ENCODE data around the gene ANO5. TPM values are rescaled to one million over a fixed set of nuclear protein-coding genes. Genes with fewer than 3 reads are reported as not detected.

The ANO5 gene
- total RNA-seq, 1 experiment from 2014 or later: 1.1 TPM

DNA sequence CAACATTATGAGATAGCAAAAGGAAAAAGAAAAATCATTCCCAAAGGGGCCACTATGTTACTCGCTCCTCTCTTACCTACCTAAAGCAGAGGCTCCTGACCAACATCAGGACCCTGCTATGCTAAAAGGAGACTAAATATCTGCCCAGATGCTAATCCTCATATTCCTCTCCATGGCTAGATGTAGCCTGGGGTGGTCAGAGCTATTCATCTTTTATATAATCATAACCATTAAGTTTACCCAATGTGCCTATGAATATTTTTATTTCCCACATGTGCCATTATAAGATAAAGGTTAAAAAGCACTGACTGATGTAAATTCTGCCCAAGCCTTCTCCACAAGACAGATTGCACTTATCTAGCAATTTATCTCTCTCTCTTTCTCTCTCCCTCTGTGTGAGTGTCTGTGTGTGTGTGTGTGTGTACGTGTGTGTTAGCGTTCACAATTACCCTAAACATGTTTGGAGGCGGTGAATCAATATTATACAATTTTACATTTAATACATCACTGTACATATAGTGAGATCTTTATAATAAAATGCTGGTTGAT is 41.2 kb upstream of the ANO5 start:
- Histone ChIP-seq H3K27me3 (ENCODE audit: insufficient read depth, low read length) (no peaks in the 10 kb centered on the region), H3K36me3 (ENCODE audit: control insufficient read depth in 1 of 2, insufficient read depth in 2 of 2, low read length in 2 of 2) (no peaks in the 10 kb centered on the region), H3K9me2 (ENCODE audit: insufficient read depth) (no peaks in the 10 kb centered on the region), H3K4me3 (replicated peaks in 1 of 2; ENCODE audit: low read depth in 1 of 2, low read length in 2 of 2) (no peak overlapping the region), H3K79me2 (ENCODE audit: insufficient read depth, low read length) (no peaks in the 10 kb centered on the region), H3K4me1 (ENCODE audit: control insufficient read depth in 1 of 2, insufficient read depth in 2 of 2, low read length in 2 of 2) (no peaks in the 10 kb centered on the region), H3K9me3 (ENCODE audit: control insufficient read depth in 1 of 2, insufficient read depth in 1 of 2, low read depth in 1 of 2, low read length in 2 of 2) (0 out of 4 replicates have a peak, but pooled peaks cover 0 to 5% of the 10 kb centered on the region in 2 experiments), H4K20me1 (ENCODE audit: insufficient read depth) (no peaks in the 10 kb centered on the region; the same call in 1 of the 2 replicates), H3K9ac (ENCODE audit: low read length) (no peak overlapping the region), H3K4me2 (ENCODE audit: low read length) (no peak overlapping the region), H2AFZ (ENCODE audit: low read depth, low read length, poor library complexity, severe bottlenecking) (no peak overlapping the region), H3K27ac (ENCODE audit: low read depth, low read length) (no peak overlapping the region)
- BruUV-seq (replicated peaks): no TSS peak
- intact Hi-C loops (cut with micrococcal nuclease): loop anchor here (5.0 kb wide), 1 partner anchor 1504 kb away; no protein-coding TSS in a partner anchor
- ATAC-seq (no peak), DNase-seq (ENCODE audit: low read depth, low spot score) (no peak)
- CTCF ChIA-PET: no interaction called here
- TF ChIP-seq EZH2 (IDR thresholded peaks at IDR 0.05) (no peak), ELF1 (IDR thresholded peaks at IDR 0.05; ENCODE audit: borderline replicate concordance, low read depth) (no peak), CBX3 (IDR thresholded peaks at IDR 0.05; ENCODE audit: low read depth) (no peak), EZH2phosphoT487 (IDR thresholded peaks at IDR 0.05; ENCODE audit: borderline replicate concordance) (no peak), POLR2AphosphoS5 (IDR thresholded peaks at IDR 0.05; ENCODE audit: low read depth, low read length) (no peak)
- POLR2A ChIA-PET: no interaction called here
- RAD21 ChIA-PET (ENCODE audit: low non-redundant PET in 1 of 2, low total read pairs in 2 of 2, uncharacterized antibody in 2 of 2, unreplicated experiment in 2 of 2): no interaction called here

DNA sequence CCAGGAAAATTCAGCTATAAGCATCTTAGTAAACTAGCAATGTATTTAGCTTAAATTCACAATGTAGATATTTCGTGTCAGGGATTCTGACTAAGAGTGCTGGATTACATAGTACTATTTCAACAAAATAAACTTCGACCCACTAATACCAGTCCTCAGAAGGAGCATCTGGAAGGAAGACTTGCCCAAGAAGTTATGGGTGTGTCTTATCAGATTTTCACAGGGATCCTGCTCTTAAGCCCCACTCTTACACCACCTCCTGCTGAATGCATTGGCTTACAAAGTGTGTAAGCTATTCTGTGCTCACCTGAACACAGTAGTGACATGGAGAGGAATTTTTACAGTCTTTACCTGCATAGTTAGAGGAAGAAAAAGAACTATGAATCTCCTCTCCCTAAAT is 35.4 kb upstream of the ANO5 start:
- RAD21 ChIA-PET (ENCODE audit: low non-redundant PET in 1 of 2, low total read pairs in 2 of 2, uncharacterized antibody in 2 of 2, unreplicated experiment in 2 of 2): no interaction called here
- no peaks in the 10 kb centered on the region; a peak in 1 of 4 replicates for H3K36me3 ChIP-seq (ENCODE audit: control insufficient read depth in 1 of 2, insufficient read depth in 2 of 2, low read length in 2 of 2)
- no peak overlapping the region for H3K4me3 ChIP-seq (replicated peaks in 1 of 2; ENCODE audit: low read depth in 1 of 2, low read length in 2 of 2)
- no peak for TF ChIP-seq CBX3 (IDR thresholded peaks at IDR 0.05; ENCODE audit: low read depth)
- no peak for TF ChIP-seq RAD21 (IDR thresholded peaks at IDR 0.05; ENCODE audit: low read depth)
- no peak for TF ChIP-seq ZNF274 (IDR thresholded peaks at IDR 0.05; ENCODE audit: low read depth, low read length)
- no peak for TF ChIP-seq POLR2A (IDR thresholded peaks at IDR 0.05; ENCODE audit: borderline replicate concordance, extremely low read depth, insufficient read depth, insufficient read length)
- TF ChIP-seq SRF (IDR thresholded peaks at IDR 0.05; ENCODE audit: low read depth): no peak
- H3K27me3 ChIP-seq (ENCODE audit: insufficient read depth, low read length): no peaks in the 10 kb centered on the region
- H3K79me2 ChIP-seq (ENCODE audit: insufficient read depth, low read length): no peaks in the 10 kb centered on the region
- CTCF ChIA-PET: no interaction called here
- POLR2A ChIA-PET: no interaction called here
- no peak for ATAC-seq
- no peak overlapping the region for H3K4me2 ChIP-seq (ENCODE audit: low read length)
- no TSS peak for BruUV-seq (replicated peaks)
- H3K9me2 ChIP-seq (ENCODE audit: insufficient read depth): no peaks in the 10 kb centered on the region
- H3K9ac ChIP-seq (ENCODE audit: low read length): no peak overlapping the region
- H3K9me3 ChIP-seq (ENCODE audit: control insufficient read depth in 1 of 2, insufficient read depth in 1 of 2, low read depth in 1 of 2, low read length in 2 of 2): 0 out of 4 replicates have a peak, but pooled peaks cover 0 to 5% of the 10 kb centered on the region in 2 experiments
- H3K4me1 ChIP-seq (ENCODE audit: control insufficient read depth in 1 of 2, insufficient read depth in 2 of 2, low read length in 2 of 2): no peaks in the 10 kb centered on the region
- no peak overlapping the region for H2AFZ ChIP-seq (ENCODE audit: low read depth, low read length, poor library complexity, severe bottlenecking)
- H4K20me1 ChIP-seq (ENCODE audit: insufficient read depth): no peaks in the 10 kb centered on the region; the same call in 1 of the 2 replicates
- DNase-seq (ENCODE audit: low read depth, low spot score): no peak
- intact Hi-C loops (cut with micrococcal nuclease): no loop called here
- H3K27ac ChIP-seq (ENCODE audit: low read depth, low read length): no peak overlapping the region

All from HCT116 (cell line).